ENCODE data around the gene DUOXA1.
"Not testable (repeated sequence)": the region's sequence is repeated elsewhere in the genome, so short reads cannot be mapped to it uniquely, and the experiment has no call there.

DNA sequence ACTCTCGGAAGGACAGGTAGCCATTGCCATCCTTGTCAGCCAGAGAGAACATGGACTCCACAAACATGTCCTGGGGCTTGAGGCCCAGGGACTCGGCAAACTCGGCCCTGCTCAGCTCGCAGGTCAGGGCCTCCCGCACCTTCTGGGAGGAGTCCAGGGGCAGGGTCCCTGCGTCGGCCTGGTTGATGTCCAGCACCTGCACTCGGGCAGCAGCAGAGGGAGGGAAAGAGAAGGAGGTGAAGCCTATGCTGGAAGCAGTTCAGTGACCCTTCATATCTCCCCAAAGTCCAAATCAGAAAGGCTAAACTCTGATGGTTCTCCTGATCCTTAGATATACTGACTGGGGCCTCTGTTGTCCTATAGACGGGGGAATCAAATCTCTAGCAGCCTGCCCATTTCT is 25.5 kb downstream of the DUOXA1 start:
- not testable (repeated sequence) for TF ChIP-seq POLR2A (IDR thresholded peaks at IDR 0.05; ENCODE audit: low read depth, low read length); RFX5 (IDR thresholded peaks at IDR 0.05; ENCODE audit: low read depth, low read length); RAD21 (IDR thresholded peaks at IDR 0.05; ENCODE audit: low read length); SMC3 (IDR thresholded peaks at IDR 0.05; ENCODE audit: low read depth, low read length)
- TF ChIP-seq, protein P1, sequence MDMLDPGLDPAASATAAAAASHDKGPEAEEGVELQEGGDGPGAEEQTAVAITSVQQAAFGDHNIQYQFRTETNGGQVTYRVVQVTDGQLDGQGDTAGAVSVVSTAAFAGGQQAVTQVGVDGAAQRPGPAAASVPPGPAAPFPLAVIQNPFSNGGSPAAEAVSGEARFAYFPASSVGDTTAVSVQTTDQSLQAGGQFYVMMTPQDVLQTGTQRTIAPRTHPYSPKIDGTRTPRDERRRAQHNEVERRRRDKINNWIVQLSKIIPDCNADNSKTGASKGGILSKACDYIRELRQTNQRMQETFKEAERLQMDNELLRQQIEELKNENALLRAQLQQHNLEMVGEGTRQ (IDR thresholded peaks at IDR 0.05; ENCODE audit: low read depth, low read length), result not testable (repeated sequence)
- TF ChIP-seq, protein P2, sequence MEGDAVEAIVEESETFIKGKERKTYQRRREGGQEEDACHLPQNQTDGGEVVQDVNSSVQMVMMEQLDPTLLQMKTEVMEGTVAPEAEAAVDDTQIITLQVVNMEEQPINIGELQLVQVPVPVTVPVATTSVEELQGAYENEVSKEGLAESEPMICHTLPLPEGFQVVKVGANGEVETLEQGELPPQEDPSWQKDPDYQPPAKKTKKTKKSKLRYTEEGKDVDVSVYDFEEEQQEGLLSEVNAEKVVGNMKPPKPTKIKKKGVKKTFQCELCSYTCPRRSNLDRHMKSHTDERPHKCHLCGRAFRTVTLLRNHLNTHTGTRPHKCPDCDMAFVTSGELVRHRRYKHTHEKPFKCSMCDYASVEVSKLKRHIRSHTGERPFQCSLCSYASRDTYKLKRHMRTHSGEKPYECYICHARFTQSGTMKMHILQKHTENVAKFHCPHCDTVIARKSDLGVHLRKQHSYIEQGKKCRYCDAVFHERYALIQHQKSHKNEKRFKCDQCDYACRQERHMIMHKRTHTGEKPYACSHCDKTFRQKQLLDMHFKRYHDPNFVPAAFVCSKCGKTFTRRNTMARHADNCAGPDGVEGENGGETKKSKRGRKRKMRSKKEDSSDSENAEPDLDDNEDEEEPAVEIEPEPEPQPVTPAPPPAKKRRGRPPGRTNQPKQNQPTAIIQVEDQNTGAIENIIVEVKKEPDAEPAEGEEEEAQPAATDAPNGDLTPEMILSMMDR (conservative IDR thresholded peaks at IDR 0.05; ENCODE audit: low read depth, low read length), result not testable (repeated sequence)

Data from IMR-90 (cell line).